H9 (cell line): Measurements from ENCODE around the gene RUNX1. TPM values are rescaled to one million over a fixed set of nuclear protein-coding genes. Genes with fewer than 3 reads are reported as not detected.

Source experiments
- DNase-seq: peaks from one replicate; pipeline ENCODE4 v3.0.0-alpha.2; 2017
- H2AFZ ChIP-seq: one replicate; pipeline ENCODE4 v1.6.1; 2013; ENCODE audit warnings: mild to moderate bottlenecking, low read length, control low read depth, moderate library complexity
- H2AK5ac ChIP-seq: 2 replicates; pipeline ENCODE4 v1.6.1; 2013; ENCODE audit warnings: low read length, control low read depth, mixed read lengths; ENCODE audit not compliant: insufficient read length
- H2BK120ac ChIP-seq: one replicate; pipeline ENCODE4 v1.6.1; 2013; ENCODE audit warnings: low read depth, mild to moderate bottlenecking, low read length, control low read depth, inconsistent platforms; ENCODE audit not compliant: poor library complexity, severe bottlenecking
- H2BK12ac ChIP-seq: 2 replicates; pipeline ENCODE4 v1.6.1; 2013; ENCODE audit warnings: low read length, control low read depth, mixed read lengths, low read depth; ENCODE audit not compliant: insufficient read length
- H2BK15ac ChIP-seq: 2 replicates; pipeline ENCODE4 v1.6.1; 2013; ENCODE audit warnings: low read depth, low read length, control low read depth
- H2BK20ac ChIP-seq: one replicate; pipeline ENCODE4 v1.6.1; 2013; ENCODE audit warnings: low read depth, mild to moderate bottlenecking, low read length, control low read depth, inconsistent platforms; ENCODE audit not compliant: poor library complexity, severe bottlenecking
- H2BK5ac ChIP-seq: 2 replicates; pipeline ENCODE4 v1.6.1; 2013; ENCODE audit warnings: low read length, control low read depth, mixed read lengths; ENCODE audit not compliant: insufficient read length
- H3K14ac ChIP-seq: 2 replicates; pipeline ENCODE4 v1.6.1; 2013; ENCODE audit warnings: low read length, control low read depth; ENCODE audit not compliant: insufficient read depth
- H3K18ac ChIP-seq: 2 replicates; pipeline ENCODE4 v1.6.1; 2013; ENCODE audit warnings: low read depth, mild to moderate bottlenecking, mixed read lengths, low read length, control low read depth; ENCODE audit not compliant: insufficient read length
- H3K23ac ChIP-seq: 2 replicates; pipeline ENCODE4 v1.6.1; 2013; ENCODE audit warnings: low read length, control low read depth, mixed read lengths, low read depth; ENCODE audit not compliant: insufficient read length
- H3K23me2 ChIP-seq: 2 replicates; pipeline ENCODE4 v1.6.1; 2013; ENCODE audit warnings: low read depth, mild to moderate bottlenecking, mixed read lengths, low read length, control low read depth; ENCODE audit not compliant: insufficient read length, poor library complexity, severe bottlenecking
- H3K27ac ChIP-seq: 2 replicates; pipeline ENCODE4 v1.5.1; 2013; ENCODE audit warnings: low read length, control low read depth, mixed read lengths, low read depth; ENCODE audit not compliant: insufficient read length
- H3K27me3 ChIP-seq: 2 replicates; pipeline ENCODE4 v1.6.1; 2013; ENCODE audit warnings: low read length, control low read depth, inconsistent platforms; ENCODE audit not compliant: insufficient read depth
- H3K4ac ChIP-seq: 2 replicates; pipeline ENCODE4 v1.6.1; 2013; ENCODE audit warnings: low read depth, mild to moderate bottlenecking, control low read depth, inconsistent platforms, low read length, moderate library complexity
- H3K4me1 ChIP-seq: 2 replicates; pipeline ENCODE4 v1.6.1; 2013; ENCODE audit warnings: low read length, control low read depth, inconsistent platforms; ENCODE audit not compliant: insufficient read depth
- H3K4me2 ChIP-seq: 2 replicates; pipeline ENCODE4 v1.6.1; 2013; ENCODE audit warnings: low read length, control low read depth, mixed read lengths; ENCODE audit not compliant: insufficient read length, insufficient read depth
- H3K56ac ChIP-seq: 2 replicates; pipeline ENCODE4 v1.6.1; 2013; ENCODE audit warnings: low read depth, mild to moderate bottlenecking, mixed read lengths, low read length, control low read depth; ENCODE audit not compliant: insufficient read length
- H3K79me1 ChIP-seq: 2 replicates; pipeline ENCODE4 v1.6.1; 2013; ENCODE audit warnings: low read depth, mild to moderate bottlenecking, moderate library complexity, low read length, control low read depth, inconsistent platforms; ENCODE audit not compliant: insufficient read depth, poor library complexity, severe bottlenecking
- H3K79me2 ChIP-seq: 2 replicates; pipeline ENCODE4 v1.6.1; 2013; ENCODE audit warnings: low read length, control low read depth, inconsistent platforms; ENCODE audit not compliant: insufficient read depth
- H3K9ac ChIP-seq: 2 replicates; pipeline ENCODE4 v1.6.1; 2013; ENCODE audit warnings: low read length, control low read depth, mixed read lengths; ENCODE audit not compliant: insufficient read length; ENCODE audit errors: extremely low read depth
- H3K9me3 ChIP-seq: one replicate; pipeline ENCODE4 v1.6.1; 2013; ENCODE audit warnings: low read depth, low read length, inconsistent platforms; ENCODE audit not compliant: control insufficient read depth
- H3T11ph ChIP-seq: one replicate; pipeline ENCODE4 v1.6.1; 2013; ENCODE audit warnings: mild to moderate bottlenecking, low read length, control low read depth, inconsistent platforms
- H4K20me1 ChIP-seq: one replicate; pipeline ENCODE4 v1.6.1; 2013; ENCODE audit not compliant: control insufficient read depth, insufficient read length, insufficient read depth
- H4K5ac ChIP-seq: 2 replicates; pipeline ENCODE4 v1.6.1; 2013; ENCODE audit warnings: low read depth, mild to moderate bottlenecking, mixed read lengths, low read length, control low read depth; ENCODE audit not compliant: insufficient read length
- H4K8ac ChIP-seq: replicated peaks from 2 replicates; pipeline ENCODE4 v1.6.1; 2013; ENCODE audit warnings: low read length, control low read depth, mixed read lengths, low read depth; ENCODE audit not compliant: insufficient read length
- H4K91ac ChIP-seq: 2 replicates; pipeline ENCODE4 v1.6.1; 2013; ENCODE audit warnings: low read depth, mild to moderate bottlenecking, moderate library complexity, mixed read lengths, low read length, control low read depth; ENCODE audit not compliant: insufficient read length
- H3K27ac Mint-ChIP-seq, 3 experiments: 2 replicates in 2 of 3; 3 replicates in 1 of 3; pipeline ENCODE4 v1.8.0; 2020 to 2021; ENCODE audit warnings: mixed read lengths in 3 of 3, mild to moderate bottlenecking in 1 of 3, moderate library complexity in 1 of 3
- H3K27me3 Mint-ChIP-seq: 2 replicates; pipeline ENCODE4 v1.8.0; 2021; ENCODE audit warnings: low read depth, mild to moderate bottlenecking, moderate library complexity, mixed read lengths
- H3K36me3 Mint-ChIP-seq, 3 experiments: 2 replicates in 2 of 3; 3 replicates in 1 of 3; pipeline ENCODE4 v1.8.0; 2020 to 2021; ENCODE audit warnings: low read depth in 3 of 3, mixed read lengths in 3 of 3; ENCODE audit not compliant: insufficient read depth in 1 of 3
- H3K4me1 Mint-ChIP-seq, 2 experiments: 2 replicates each; pipeline ENCODE4 v1.8.0; 2020; ENCODE audit warnings: mixed read lengths in 2 of 2
- H3K4me3 Mint-ChIP-seq, 2 experiments: 2 replicates in 1 of 2; 3 replicates in 1 of 2; pipeline ENCODE4 v1.8.0; 2020 to 2021; ENCODE audit warnings: mild to moderate bottlenecking in 2 of 2, mixed read lengths in 2 of 2, moderate library complexity in 1 of 2
- H3K9me3 Mint-ChIP-seq, 2 experiments: 2 replicates in 1 of 2; 3 replicates in 1 of 2; pipeline ENCODE4 v1.8.0; 2020; ENCODE audit warnings: mild to moderate bottlenecking in 2 of 2, mixed read lengths in 2 of 2, moderate library complexity in 1 of 2
- WGBS: extraction: QIAGEN DNeasy Blood & Tissue Kit; methylation state at CpG from one replicate; pipeline ENCODE4 v1.1.7; 2013; ENCODE audit warnings: missing lambda C conversion rate, low lambda C conversion rate, mixed read lengths; ENCODE audit not compliant: insufficient read length; ENCODE audit errors: extremely low coverage; 5-methylcytosine and 5-hydroxymethylcytosine counted together
- total RNA-seq: library from RNA; stranded (reverse); gene quantifications from 2 replicates; pipeline ENCODE4 v1.2.1, GENCODE V29; 2021
- TF ChIP-seq, protein P1 (sequence below): fragments of 200-600 bp; sonication (generic); conservative IDR thresholded peaks from 3 replicates; pipeline ENCODE4 v1.8.0; 2021; ENCODE audit warnings: antibody characterized with exemption, mild to moderate bottlenecking

RUNX1 gene
- total RNA-seq, 1 experiment from 2014 or later: 0.72 TPM

GRCh38 chr21:34980423-34981115 is 68.5 kb downstream of the RUNX1 start:
- H3T11ph ChIP-seq: no peak overlapping the region
- no peak overlapping the region for H3K4ac ChIP-seq
- no peaks in the 10 kb centered on the region for H3K23me2 ChIP-seq
- H3K18ac ChIP-seq: no peak overlapping the region
- H3K4me1 ChIP-seq: no peaks in the 10 kb centered on the region
- H2BK5ac ChIP-seq: no peak overlapping the region
- no peak overlapping the region for H3K4me2 ChIP-seq
- Mint-ChIP-seq H3K27ac (no peak overlapping the region), H3K9me3 (no peaks in the 10 kb centered on the region; a peak in 1 of 5 replicates), H3K27me3 (no peaks in the 10 kb centered on the region; the same call in 1 of the 2 replicates), H3K36me3 (no peaks in the 10 kb centered on the region), H3K4me1 (peaks cover 0 to 8% of the 10 kb centered on the region in 2 experiments; a peak in 2 of 4 replicates), H3K4me3 (no peak overlapping the region)
- no peak overlapping the region for H2AFZ ChIP-seq
- H4K91ac ChIP-seq: no peak overlapping the region
- no peak overlapping the region for H3K56ac ChIP-seq
- no peaks in the 10 kb centered on the region for H3K79me2 ChIP-seq
- no peaks in the 10 kb centered on the region for H3K27me3 ChIP-seq
- H2BK15ac ChIP-seq: no peak overlapping the region
- no peak overlapping the region for H3K9ac ChIP-seq
- no peaks in the 10 kb centered on the region for H3K79me1 ChIP-seq
- no peak overlapping the region for H4K8ac ChIP-seq
- H4K20me1 ChIP-seq: no peaks in the 10 kb centered on the region
- no peak for DNase-seq
- no peak overlapping the region for H2BK20ac ChIP-seq
- H3K9me3 ChIP-seq: no peaks in the 10 kb centered on the region
- no peak overlapping the region for H3K23ac ChIP-seq
- TF ChIP-seq, protein P1, sequence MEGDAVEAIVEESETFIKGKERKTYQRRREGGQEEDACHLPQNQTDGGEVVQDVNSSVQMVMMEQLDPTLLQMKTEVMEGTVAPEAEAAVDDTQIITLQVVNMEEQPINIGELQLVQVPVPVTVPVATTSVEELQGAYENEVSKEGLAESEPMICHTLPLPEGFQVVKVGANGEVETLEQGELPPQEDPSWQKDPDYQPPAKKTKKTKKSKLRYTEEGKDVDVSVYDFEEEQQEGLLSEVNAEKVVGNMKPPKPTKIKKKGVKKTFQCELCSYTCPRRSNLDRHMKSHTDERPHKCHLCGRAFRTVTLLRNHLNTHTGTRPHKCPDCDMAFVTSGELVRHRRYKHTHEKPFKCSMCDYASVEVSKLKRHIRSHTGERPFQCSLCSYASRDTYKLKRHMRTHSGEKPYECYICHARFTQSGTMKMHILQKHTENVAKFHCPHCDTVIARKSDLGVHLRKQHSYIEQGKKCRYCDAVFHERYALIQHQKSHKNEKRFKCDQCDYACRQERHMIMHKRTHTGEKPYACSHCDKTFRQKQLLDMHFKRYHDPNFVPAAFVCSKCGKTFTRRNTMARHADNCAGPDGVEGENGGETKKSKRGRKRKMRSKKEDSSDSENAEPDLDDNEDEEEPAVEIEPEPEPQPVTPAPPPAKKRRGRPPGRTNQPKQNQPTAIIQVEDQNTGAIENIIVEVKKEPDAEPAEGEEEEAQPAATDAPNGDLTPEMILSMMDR: no peak
- no peak overlapping the region for H3K14ac ChIP-seq
- WGBS: no CpG with 5 or more reads among the region's 8 CpGs
- no peak overlapping the region for H2BK12ac ChIP-seq
- H3K27ac ChIP-seq: no peak overlapping the region
- no peak overlapping the region for H2BK120ac ChIP-seq
- no peak overlapping the region for H4K5ac ChIP-seq
- no peak overlapping the region for H2AK5ac ChIP-seq
